HG02623 (cell line): ENCODE results near the gene TYMP.

ENCODE experiments used
- ATAC-seq: cut with Tn5 transposase; IDR thresholded peaks from one replicate; pipeline ENCODE4 v1.9.1; 2021; ENCODE audit warnings: moderate library complexity; ENCODE audit not compliant: unreplicated experiment

The TYMP gene

DNA sequence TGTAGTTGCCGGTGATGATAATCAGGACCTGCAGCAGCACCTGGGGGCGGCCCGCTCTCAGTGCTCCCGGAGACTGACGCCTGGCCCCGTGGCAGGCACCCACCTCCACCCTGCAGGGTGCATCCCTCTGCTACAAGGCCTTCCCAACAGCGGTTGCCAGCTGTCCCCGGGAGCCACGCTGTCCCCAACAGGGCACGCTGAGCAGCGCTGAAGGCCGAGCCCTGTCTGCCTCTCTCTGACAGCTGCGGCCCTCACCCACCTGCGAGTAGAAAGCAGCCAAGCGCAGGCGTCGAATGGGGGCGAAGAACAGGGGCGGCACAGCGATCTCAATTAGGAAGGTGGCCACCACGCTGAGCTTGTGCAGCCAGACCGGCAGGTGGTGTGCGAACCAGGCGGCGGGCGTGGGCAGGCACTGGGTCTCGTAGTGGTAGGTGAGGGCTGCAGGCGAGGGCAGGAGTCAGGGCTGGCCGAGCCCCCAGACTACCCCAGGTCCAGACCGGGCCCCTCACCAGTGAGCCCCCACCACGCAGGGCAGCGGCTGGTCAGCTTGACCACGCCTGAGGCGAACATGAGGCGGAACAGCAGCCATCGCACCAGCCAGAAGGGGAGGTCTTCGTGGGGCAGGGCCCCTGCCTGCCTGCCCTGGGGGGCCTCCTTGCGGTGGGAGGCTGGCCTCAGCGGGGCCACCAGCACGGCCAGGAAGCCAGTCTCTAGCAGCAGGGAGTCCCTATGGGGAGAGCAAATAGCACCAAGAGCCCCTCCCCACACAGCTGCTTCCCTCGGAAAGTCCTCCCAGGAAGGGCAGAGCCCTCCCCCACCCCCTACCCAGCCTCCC, 23.8 kb downstream of the TYMP start:
- no peak for ATAC-seq

DNA sequence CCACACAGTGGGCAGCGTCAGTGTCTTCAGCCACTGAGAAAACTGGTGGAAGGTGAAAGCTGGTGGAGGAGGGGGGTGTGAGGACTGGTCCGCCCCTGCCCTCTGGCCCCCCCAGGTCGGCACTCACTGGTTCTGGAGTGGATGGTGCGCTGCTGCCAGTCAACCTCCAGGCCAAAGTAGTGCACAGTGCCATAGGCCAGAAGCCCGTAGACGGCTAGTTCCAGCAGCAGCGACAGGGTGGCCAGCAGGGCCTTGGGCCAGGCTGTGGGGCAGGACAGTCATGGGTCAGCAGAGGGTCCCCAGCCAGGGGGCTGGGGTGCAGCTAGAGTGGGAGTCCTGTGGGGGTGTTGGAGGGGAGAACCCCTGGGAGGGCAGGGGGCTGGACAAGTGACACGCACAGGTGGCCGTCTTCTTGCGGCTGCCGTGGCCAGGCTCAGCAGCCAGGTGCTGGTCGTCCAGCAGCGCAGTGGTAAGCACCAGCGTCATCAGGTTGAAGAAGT, 24.5 kb downstream of the TYMP start:
- ATAC-seq = no peak

DNA sequence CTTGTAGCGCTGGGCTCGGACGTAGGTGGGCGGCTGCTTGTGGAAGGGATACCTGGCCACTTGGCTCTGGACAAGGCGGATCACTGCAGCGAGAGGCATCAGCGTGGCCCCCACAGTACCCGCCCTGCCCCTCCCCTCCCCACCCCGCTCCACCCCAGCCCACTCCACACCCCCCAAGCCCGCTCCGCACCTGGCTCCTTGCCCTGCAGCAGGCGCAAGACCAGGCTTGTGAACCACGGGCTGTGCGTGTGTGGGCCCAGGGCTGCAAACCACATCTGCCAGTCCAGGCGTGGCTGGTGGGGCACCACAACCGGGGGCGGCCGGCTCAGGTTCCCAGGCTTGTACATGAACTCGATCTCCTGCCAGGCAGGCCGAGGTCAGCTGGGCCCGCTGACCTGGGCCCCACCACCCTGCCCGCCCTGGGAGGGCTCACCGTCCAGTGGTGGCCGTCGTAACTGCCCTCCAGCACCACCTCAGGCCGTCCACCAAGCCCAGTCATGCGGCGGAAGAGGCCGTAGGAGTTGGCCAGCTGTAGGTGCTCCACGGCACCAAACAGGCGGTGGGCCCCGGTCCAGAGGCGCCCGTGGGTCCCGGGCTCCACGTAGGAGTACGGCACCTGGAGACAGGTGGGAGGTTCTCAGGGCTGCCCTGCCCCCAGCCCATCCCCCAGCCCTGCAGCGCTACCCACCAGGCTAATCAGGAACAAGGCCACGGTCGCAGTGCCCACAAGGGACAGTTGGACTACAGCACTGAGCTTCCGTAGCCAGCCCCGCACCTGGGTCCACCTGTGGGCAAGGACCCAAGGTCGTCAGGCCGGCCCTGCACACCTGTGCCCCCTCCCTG, 25.2 kb downstream of the TYMP start:
- ATAC-seq = no peak

DNA sequence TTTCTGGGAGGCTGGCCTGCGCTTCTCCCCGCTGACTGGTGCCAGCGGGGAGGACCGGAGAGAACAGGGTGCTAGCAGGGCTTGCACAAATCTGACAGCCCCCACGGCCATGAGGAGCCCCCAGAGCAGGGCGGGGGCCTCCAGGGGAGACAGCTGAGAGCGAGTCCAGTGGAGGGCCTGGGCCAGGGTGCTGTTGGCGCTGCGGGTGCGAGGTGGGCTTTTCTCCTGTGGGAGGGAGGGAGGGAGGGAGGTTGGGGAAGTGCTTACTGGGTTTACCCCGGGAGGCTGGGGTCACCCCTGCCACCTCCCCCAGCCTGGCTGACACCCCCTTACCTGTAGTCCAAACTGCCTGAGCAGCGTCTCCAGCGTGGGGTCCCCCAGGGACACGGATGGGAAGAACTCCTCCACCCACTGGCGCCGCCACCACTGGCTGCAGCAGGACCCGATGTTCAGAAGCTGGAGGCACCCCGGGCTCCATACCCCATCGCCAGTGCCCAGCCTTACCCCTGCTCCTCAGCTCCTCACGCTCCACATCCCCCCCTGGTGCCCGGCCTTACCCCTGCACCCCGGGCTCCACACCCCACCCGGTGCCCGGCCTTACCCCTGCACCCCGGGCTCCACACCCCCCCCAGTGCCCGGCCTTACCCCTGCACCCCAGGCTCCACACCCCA, 26.2 kb downstream of the TYMP start:
- no peak for ATAC-seq

DNA sequence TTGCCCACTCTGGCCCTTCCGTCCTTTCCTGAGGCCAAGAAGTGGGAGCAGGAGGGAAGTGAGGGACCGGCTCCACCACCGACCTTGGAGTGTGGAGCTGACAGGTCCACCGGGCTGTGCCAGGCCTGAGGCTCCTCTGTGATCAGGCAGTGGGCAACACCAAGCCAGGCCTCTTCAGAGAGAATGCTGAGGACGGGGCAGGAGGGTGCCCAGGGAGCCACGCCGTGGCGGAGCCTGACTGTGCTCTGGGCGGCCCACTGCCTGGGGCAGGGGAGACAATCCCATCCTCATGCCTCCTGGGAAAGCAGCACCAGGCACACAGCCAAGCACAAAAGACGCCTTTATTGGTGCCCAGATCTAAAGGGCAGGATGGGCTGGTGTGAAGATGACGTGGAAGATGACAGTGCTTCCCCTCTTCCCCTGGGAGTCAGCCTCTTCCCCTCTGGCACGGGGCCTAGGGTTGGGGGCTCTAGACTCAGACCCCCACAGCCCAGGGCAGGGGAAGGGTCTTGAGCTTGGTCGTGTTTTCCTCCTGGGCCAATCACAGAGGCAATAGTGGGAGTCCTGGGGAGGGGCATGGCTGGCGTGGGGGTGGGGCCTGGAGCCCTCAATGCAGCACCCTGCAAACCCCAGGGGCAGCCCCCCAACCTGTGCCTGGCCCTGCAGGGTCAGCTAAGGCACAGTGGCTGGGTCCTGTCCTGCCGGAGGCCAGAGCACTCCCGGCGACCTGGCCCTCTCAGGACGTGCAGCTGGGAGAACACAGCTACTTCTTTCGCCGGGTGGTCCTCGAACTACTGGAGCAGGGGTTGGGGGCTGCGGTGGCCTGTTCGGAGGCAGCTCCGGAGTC, 27.0 kb downstream of the TYMP start:
- ATAC-seq = no peak

DNA sequence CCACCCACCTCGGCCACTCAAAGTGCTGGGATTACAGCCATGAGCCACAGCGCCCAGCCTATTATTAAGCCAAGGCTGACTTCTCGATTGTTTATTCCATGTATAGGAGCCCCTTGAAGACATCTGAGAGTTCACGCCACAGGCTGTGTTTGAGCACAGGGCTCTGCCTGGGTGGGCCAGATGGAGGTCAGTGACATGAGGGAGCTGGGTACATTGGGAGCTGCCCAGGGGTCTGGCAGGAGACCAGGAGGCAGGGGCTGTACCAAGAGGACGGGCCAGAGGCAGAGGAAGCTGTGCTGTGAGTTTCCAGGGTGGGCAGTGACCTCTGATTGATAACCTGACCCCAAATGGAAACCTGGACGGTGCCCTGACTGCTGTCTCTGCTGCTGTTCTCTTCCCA, 27.7 kb downstream of the TYMP start:
- no peak for ATAC-seq

DNA sequence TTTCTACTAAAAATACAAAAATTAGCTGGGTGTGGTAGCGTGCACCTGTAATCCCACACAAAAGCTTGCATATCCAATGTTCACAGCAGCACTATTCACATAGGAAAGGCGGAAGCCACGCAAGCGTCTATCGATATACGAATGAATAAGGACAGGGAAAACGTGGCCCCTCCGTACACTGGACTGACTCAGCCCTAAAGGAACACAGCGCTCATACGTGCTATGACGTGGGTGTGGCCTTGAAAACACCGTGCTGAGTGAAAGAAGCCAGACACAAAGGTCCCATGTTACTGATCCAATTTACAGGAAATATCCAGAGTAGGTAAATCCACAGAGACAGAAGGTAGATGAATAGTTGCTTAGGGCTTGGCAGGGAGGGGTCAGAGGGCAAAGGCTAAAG, 29.4 kb downstream of the TYMP start:
- ATAC-seq = no peak

DNA sequence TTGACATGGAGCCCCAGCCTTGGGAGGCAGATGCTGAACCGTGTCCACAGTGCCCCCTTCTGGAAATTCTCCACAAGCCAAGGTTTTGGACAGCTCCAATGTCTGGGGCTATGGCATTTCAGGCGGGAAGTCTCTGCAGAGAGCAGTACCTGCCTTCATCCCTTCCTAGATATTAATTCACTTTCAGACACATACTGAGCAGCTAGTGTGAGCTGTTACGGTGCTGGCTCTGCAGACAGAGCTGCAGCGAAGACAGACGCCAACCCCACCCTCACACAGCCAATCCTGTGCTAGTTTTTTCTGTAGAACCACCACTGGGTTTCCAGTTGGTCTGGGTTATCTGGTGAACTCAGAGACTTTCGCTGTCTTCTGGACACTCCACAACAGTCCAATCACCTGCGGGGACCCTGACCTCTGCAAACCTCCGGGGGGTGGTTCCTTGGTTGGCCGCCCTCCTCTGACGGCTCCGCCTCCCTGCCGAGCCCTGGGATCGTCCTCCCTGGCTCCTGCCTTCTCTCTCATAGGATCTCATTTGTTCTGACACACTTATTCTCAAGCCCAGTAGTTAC, 31.4 kb downstream of the TYMP start:
- ATAC-seq = no peak

DNA sequence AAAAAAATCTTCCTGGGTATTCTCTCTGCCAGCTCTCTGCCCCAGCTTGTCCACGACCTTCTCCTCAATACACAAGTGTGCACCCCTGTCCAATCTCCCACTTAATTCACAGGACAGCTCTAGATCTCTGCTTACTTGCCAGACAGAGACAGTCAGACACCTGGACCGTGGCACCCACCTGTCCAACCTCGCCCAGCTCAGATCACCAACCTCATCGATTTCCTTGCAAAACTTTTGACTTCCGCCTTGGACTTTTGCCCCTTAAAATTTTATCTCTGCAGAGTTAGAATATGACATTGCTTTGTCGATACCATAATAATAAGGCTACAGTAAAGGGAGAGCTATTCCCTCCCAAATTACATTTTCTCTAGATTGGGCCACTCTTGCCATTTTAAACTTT, 32.7 kb downstream of the TYMP start:
- no peak for ATAC-seq

DNA sequence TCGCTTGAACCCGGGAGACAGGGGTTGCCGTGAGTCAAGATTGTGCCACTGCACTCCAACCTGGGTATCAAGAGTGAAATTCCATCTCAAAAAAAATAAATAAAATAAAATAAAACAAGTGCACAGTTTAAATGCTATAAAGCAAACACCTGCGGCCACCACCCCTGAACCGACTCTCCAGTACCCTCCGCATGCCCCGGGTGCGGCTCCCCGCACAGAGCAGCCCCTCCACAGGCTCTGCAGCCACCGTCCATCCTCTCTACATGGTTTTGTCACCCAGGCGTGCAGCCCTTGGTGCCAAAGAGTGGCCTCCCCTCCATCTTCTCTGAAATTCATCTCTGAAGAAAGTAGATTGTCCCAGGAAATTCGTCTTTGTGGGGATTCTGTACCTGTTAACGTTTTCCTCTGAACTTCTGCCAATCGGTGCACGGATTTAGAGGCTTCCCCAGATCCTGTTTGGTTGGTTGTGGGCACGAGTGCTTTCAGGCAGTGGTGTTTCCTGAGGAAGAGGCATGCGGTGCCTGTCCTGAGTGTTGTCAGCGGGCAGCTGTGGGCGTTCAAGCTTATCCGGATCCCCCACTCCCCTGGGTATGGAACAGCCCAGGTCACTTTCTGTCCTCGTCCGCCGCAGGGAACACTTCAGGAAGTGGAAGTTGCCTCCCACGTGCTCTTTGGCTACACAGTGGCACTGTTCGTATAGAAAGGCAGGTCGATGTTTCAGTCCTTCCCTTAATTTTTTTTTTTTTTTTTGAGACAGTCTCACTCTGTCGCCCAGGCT, 39.1 kb downstream of the TYMP start:
- ATAC-seq = no peak

DNA sequence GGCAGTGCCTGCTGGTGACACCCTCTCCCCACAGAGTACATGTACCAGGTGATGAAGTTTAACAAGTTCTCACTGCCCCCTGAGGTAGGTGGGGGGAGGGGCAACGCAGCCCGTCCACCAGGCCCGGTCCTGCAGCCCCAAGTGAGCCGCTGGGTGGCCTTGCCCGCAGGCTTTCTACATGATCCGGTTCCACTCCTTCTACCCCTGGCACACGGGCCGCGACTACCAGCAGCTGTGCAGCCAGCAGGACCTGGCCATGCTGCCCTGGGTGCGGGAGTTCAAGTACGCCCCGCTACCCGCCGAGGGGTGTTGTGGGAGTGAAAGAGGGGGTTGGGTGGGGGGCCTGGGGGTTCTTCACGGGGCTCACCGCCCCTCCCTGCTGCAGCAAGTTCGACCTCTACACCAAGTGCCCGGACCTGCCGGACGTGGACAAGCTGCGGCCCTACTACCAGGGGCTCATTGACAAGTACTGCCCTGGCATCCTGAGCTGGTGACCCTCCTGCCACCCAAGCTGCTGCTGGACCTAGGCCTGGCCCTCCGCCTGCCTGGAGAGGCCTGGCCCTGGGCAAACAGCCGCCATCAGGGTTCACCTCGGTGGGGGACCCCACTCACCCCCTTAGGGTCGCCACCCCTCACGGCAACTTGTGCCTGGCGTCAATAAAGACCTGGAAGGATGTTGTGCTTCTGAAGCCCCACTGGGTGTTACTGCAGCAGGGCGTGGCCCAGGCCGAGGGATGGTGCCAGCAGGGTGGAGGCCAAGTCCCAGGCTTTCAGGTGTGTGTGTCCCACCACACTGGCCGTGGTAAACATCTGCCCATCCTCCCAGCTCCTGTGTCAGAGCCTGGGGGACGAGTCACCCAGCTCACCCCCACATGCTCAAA, 40.2 kb downstream of the TYMP start:
- ATAC-seq = no peak

DNA sequence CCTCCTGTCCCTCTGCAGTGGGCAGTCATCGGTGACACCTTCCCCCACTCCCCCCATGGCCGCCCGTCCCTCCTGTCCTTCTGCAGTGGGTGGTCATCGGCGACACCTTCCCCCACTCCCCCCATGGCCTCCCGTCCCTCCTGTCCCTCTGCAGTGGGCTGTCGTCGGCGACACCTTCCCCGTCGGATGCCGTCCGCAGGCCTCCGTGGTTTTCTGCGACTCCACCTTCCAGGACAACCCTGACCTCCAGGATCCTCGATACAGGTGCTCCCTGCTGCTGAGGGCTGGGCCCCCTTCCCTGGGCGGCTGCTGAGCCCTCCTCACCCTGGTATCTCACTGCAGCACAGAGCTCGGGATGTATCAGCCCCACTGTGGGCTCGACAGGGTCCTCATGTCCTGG, 40.9 kb downstream of the TYMP start:
- ATAC-seq = no peak

DNA sequence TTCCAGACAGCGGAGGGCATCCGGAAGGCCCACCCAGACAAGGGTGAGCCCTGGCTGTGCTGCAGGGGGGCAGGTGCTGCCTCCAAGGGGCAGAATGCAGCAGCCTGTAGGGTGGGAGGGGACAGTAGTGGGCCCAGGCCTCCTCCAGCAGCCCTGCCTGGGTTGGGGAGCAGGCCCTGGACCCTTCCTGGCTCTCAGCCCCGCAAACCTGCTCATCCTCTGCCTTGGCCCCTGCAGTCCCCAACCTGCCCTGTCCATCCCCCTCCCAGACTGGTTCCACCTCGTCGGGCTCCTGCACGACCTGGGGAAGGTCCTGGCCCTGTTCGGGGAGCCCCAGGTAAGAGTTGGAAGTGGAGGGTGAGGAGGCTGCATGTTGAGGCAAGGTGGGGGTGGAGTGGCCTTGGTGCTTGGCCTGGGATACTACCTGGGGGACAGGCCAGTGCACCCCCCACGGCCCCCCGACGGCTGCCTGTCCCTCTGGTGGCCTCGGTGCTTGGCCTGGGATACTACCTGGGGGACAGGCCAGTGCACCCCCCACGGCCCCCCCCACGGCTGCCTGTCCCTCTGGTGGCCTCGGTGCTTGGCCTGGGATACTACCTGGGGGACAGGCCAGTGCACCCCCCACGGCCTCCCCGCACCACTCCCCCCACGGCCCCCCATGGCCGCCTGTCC, 41.7 kb downstream of the TYMP start:
- no peak for ATAC-seq

DNA sequence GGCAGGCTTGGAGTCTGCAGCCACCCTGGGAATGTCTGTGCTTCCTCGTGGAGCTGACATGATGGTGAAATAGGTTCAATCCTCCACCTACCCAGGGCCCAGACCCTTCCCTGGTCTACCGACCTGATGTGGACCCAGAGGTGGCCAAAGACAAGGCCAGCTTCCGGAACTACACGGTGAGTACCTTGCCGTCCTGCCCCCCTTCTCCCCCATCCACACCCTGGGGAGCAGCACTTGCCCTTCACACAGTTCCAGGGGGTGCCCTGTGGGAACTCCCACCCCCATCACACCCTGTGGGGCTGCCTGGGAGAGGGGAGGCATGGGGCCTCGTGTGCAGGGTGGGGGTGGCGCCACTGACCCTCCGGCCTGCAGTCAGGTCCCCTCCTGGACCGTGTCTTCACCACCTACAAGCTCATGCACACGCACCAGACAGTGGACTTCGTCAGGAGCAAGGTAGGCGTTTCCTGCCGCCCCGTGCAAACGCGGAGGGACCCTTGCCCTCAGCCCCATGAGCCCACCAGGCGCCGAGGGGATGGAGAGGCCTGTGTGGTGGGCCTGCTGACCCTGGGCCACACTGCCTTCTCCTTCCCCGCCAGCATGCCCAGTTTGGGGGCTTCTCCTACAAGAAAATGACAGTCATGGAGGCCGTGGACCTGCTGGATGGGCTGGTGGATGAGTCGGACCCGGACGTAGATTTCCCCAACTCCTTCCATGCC, 42.4 kb downstream of the TYMP start:
- ATAC-seq = no peak

DNA sequence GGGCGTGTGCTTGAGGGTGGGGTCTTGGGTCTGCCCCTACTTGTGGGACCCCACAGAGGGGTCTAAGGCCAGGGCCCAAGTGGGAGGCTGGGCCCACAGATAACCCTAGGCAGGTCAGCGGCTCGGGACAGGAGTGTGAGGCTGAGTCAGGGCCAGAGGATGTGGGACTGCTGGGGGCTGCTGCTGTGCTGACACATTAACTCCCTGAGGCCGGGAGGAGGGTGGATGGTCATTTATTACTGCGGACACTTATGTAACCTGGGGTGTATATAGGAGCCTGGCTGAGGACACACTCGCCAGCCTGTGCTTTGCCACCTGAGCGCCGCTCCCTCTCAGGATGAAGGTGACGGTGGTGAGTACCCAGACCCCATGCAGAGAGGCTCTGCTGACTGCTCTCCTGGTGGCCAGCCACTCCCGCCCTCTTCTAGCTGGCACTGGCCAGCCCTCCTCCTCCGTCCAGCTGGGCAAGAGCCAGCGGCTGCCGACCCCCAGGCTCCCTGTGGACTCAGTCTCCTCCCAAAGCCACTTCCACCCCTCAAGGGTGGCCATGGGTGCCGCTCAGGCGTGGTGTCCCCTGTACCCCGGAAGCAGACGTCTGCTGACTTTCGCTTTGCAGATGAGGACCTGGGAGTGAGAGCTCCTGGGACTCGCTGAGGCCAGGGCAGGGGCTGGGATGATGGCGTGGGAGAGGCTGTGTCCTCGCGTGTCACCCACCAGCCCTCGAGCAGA, 43.1 kb downstream of the TYMP start, which contains the start of gene MIOX:
Gene MIOX (plus strand): TSS at position 299 of the 729 bp plus-strand sequence. CDS start 39 bp downstream, at position 338.
- ATAC-seq = no peak
